Gastroesophageal sphincter (tissue), 3 donors: ENCODE data around the gene WDR37.

ENCODE experiments used
- EP300 ChIP-seq: sonication (generic); formaldehyde crosslinking; IDR thresholded peaks from one replicate; pipeline ENCODE4 v1.6.1; 2017; ENCODE audit warnings: antibody characterized with exemption, mild to moderate bottlenecking
- POLR2AphosphoS5 ChIP-seq: sonication (generic); formaldehyde crosslinking; IDR thresholded peaks from one replicate; pipeline ENCODE4 v1.6.1; 2017; ENCODE audit warnings: antibody characterized with exemption
- TF ChIP-seq, protein P1 (sequence below), 4 experiments: fragments of 200-600 bp in 2 of 4; fragments of 450-650 bp in 2 of 4; sonication (generic) in 1 of 4; IDR thresholded peaks; one replicate each; pipeline ENCODE4 v1.5.1; 2017 to 2019; ENCODE audit warnings: antibody characterized with exemption in 4 of 4, mild to moderate bottlenecking in 2 of 4, moderate library complexity in 2 of 4

DNA sequence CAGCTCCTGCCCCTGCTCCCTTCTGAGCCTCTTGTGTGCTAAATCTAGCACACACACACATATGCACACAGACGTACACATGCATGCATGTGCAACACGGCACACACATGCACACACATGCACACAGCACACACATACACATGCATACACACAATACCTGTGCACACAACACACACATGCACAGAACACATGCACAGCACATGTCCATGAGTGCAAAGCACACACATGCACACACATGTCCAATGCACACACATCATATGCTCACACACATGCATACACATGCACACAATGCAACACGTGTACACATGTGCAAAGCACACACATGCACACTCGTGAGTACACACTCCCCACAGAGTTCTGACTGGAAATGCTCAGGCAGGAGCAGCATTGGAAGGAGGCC is 115.0 kb downstream of the WDR37 start:
- TF ChIP-seq, protein P1, sequence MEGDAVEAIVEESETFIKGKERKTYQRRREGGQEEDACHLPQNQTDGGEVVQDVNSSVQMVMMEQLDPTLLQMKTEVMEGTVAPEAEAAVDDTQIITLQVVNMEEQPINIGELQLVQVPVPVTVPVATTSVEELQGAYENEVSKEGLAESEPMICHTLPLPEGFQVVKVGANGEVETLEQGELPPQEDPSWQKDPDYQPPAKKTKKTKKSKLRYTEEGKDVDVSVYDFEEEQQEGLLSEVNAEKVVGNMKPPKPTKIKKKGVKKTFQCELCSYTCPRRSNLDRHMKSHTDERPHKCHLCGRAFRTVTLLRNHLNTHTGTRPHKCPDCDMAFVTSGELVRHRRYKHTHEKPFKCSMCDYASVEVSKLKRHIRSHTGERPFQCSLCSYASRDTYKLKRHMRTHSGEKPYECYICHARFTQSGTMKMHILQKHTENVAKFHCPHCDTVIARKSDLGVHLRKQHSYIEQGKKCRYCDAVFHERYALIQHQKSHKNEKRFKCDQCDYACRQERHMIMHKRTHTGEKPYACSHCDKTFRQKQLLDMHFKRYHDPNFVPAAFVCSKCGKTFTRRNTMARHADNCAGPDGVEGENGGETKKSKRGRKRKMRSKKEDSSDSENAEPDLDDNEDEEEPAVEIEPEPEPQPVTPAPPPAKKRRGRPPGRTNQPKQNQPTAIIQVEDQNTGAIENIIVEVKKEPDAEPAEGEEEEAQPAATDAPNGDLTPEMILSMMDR (IDR thresholded peaks at IDR 0.05) = no peak
- TF ChIP-seq EP300 = no peak
- TF ChIP-seq POLR2AphosphoS5 = no peak
